IMR-90 (cell line): ENCODE data around the gene IHH. TPM values are rescaled to one million over a fixed set of nuclear protein-coding genes. Genes with fewer than 3 reads are reported as not detected.

Experiments used
- ATAC-seq: fragments of 200-7000 bp; cut with Tn5 transposase; 2 replicates; pipeline ENCODE4 v1.9.1; 2020; ENCODE audit warnings: low read depth, mild to moderate bottlenecking, moderate library complexity
- BruUV-seq: library from RNA; stranded (reverse); fragments of 400-500 nt; replicated peaks from 2 replicates; lab custom pipeline; 2021; lab: Mats Ljungman, UMichigan
- CTCF ChIA-PET: fragments of 300-600 bp; formaldehyde crosslinking; extraction: SDS; loops from one replicate; lab custom pipeline; 2021; ENCODE audit warnings: antibody characterized with exemption; lab: Yijun Ruan, JAX
- POLR2A ChIA-PET: fragments of 300-600 bp; sonication (Branson Sonifier 250); formaldehyde crosslinking; loops from one replicate; lab custom pipeline; 2022; ENCODE audit warnings: antibody characterized with exemption; ENCODE audit not compliant: unreplicated experiment; lab: Charles Lee
- DNase-seq: peaks from one replicate; pipeline ENCODE4 v3.0.0; 2013
- H2AFZ ChIP-seq: replicated peaks from 2 replicates; pipeline ENCODE3; 2013; ENCODE audit warnings: low read length, mild to moderate bottlenecking; ENCODE audit not compliant: poor library complexity
- H2AK5ac ChIP-seq: 2 replicates; pipeline ENCODE4 v1.6.1; 2013; ENCODE audit warnings: low read depth, low read length, inconsistent platforms
- H2AK9ac ChIP-seq: replicated peaks from 2 replicates; pipeline ENCODE3; 2013; ENCODE audit warnings: mild to moderate bottlenecking, low read depth, low read length, moderate library complexity; ENCODE audit not compliant: poor library complexity
- H2BK120ac ChIP-seq: 2 replicates; pipeline ENCODE4 v1.6.1; 2013; ENCODE audit warnings: low read depth, low read length, inconsistent platforms
- H2BK15ac ChIP-seq: 3 replicates; pipeline ENCODE4 v1.6.1; 2013; ENCODE audit warnings: low read depth, low read length, inconsistent platforms
- H2BK20ac ChIP-seq: 2 replicates; pipeline ENCODE4 v1.6.1; 2013; ENCODE audit warnings: low read depth, mild to moderate bottlenecking, inconsistent platforms, low read length, moderate library complexity
- H2BK5ac ChIP-seq: 2 replicates; pipeline ENCODE4 v1.6.1; 2013; ENCODE audit warnings: mild to moderate bottlenecking, low read depth, low read length, inconsistent platforms; ENCODE audit not compliant: poor library complexity, severe bottlenecking
- H3K14ac ChIP-seq: replicated peaks from 2 replicates; pipeline ENCODE4 v1.6.1; 2013; ENCODE audit warnings: low read depth, low read length, inconsistent platforms
- H3K18ac ChIP-seq: 2 replicates; pipeline ENCODE4 v1.6.1; 2013; ENCODE audit warnings: low read depth, low read length, control low read depth
- H3K23ac ChIP-seq: 2 replicates; pipeline ENCODE4 v1.6.1; 2013; ENCODE audit warnings: low read depth, low read length, inconsistent platforms
- H3K27ac ChIP-seq: 2 replicates; pipeline ENCODE4 v1.5.1; 2013; ENCODE audit warnings: mild to moderate bottlenecking, control low read depth, low read length; ENCODE audit not compliant: insufficient read depth
- H3K27me3 ChIP-seq: 2 replicates; pipeline ENCODE4 v1.6.1; 2013; ENCODE audit warnings: low read length; ENCODE audit not compliant: control insufficient read depth, insufficient read depth
- H3K36me3 ChIP-seq: 2 replicates; pipeline ENCODE4 v1.6.1; 2013; ENCODE audit warnings: low read length, mixed read lengths; ENCODE audit not compliant: control insufficient read depth, insufficient read depth
- H3K4ac ChIP-seq: 2 replicates; pipeline ENCODE4 v1.6.1; 2013; ENCODE audit warnings: low read depth, low read length, inconsistent platforms
- H3K4me1 ChIP-seq: 2 replicates; pipeline ENCODE4 v1.6.1; 2013; ENCODE audit warnings: low read length, mixed read lengths; ENCODE audit not compliant: control insufficient read depth, insufficient read depth
- H3K4me2 ChIP-seq: 2 replicates; pipeline ENCODE4 v1.6.1; 2013; ENCODE audit warnings: low read depth, mild to moderate bottlenecking, control low read depth, low read length, moderate library complexity
- H3K4me3 ChIP-seq: 2 replicates; pipeline ENCODE4 v1.5.1; 2013; ENCODE audit warnings: low read depth, mild to moderate bottlenecking, control low read depth, low read length, moderate library complexity; ENCODE audit not compliant: insufficient read depth
- H3K56ac ChIP-seq: 2 replicates; pipeline ENCODE4 v1.6.1; 2013; ENCODE audit warnings: low read length, inconsistent platforms; ENCODE audit not compliant: insufficient read depth; ENCODE audit errors: extremely low read depth
- H3K79me1 ChIP-seq, 2 experiments: 2 replicates each; pipeline ENCODE4 v1.6.1; 2013; ENCODE audit warnings: low read length in 2 of 2, inconsistent platforms in 1 of 2, low read depth in 1 of 2
- H3K9ac ChIP-seq: 2 replicates; pipeline ENCODE4 v1.6.1; 2013; ENCODE audit warnings: low read depth, low read length, control low read depth
- H3K9me1 ChIP-seq: 2 replicates; pipeline ENCODE4 v1.6.1; 2013; ENCODE audit warnings: low read length, inconsistent platforms; ENCODE audit not compliant: insufficient read depth
- H3K9me3 ChIP-seq: 2 replicates; pipeline ENCODE4 v1.6.1; 2013; ENCODE audit warnings: low read length; ENCODE audit not compliant: control insufficient read depth, insufficient read depth
- H4K20me1 ChIP-seq: 2 replicates; pipeline ENCODE4 v1.6.1; 2013; ENCODE audit warnings: low read length, inconsistent platforms; ENCODE audit not compliant: insufficient read depth
- H4K5ac ChIP-seq: 2 replicates; pipeline ENCODE4 v1.6.1; 2013; ENCODE audit warnings: mild to moderate bottlenecking, low read depth, low read length, control low read depth
- H4K8ac ChIP-seq, 2 experiments: 2 replicates each; pipeline ENCODE4 v1.6.1; 2013; ENCODE audit warnings: low read depth in 2 of 2, low read length in 2 of 2, control low read depth in 1 of 2, inconsistent platforms in 1 of 2
- H4K91ac ChIP-seq: 2 replicates; pipeline ENCODE4 v1.6.1; 2013; ENCODE audit warnings: low read depth, low read length, inconsistent platforms; ENCODE audit not compliant: insufficient read depth
- BHLHE40 ChIP-seq: fragments of 150-350 bp; IDR thresholded peaks from 2 replicates; pipeline ENCODE4 v1.6.1; 2016; ENCODE audit warnings: mild to moderate bottlenecking, low read depth, low read length
- FOS ChIP-seq: fragments of 150-350 bp; IDR thresholded peaks from 2 replicates; pipeline ENCODE4 v1.6.1; 2016; ENCODE audit warnings: low read depth, low read length
- WGBS, 2 experiments: methylation state at CpG; one replicate each; pipeline versions ENCODE4 v1.1.5 to v1.1.7; 2013; ENCODE audit warnings: missing lambda C conversion rate in 2 of 2; ENCODE audit not compliant: insufficient read length in 1 of 2; ENCODE audit errors: extremely low coverage in 2 of 2; 5-methylcytosine and 5-hydroxymethylcytosine counted together
- dilution Hi-C: fragments of 300-500 bp; cut with HindIII; formaldehyde crosslinking; loops from one replicate; pipeline ENCODE4 v1.14.3; 2018; ENCODE audit warnings: low sequenced_read_pairs; ENCODE audit not compliant: unreplicated experiment
- in situ Hi-C: fragments of 300-500 bp; cut with MboI; formaldehyde crosslinking; loops from 3 replicates; pipeline ENCODE4 v1.14.3; 2019; ENCODE audit warnings: low sequenced_read_pairs, inconsistent platforms, mixed read lengths
- intact Hi-C: fragments of 100-400 bp; cut with micrococcal nuclease; formaldehyde crosslinking; loops from 2 replicates; pipeline ENCODE4 v1.10.0; 2022
- polyA plus RNA-seq, 3 experiments: library from polyadenylated mRNA; depleted of rRNA; stranded (reverse); fragments of >200 nt; gene quantifications; 2 replicates each; pipeline ENCODE4 v1.2.3, GENCODE V29; 2012; ENCODE audit warnings: low replicate concordance in 1 of 3
- total RNA-seq: library from RNA; depleted of rRNA; stranded (reverse); fragments of >200 nt; gene quantifications from 2 replicates; pipeline ENCODE4 v1.2.3, GENCODE V29; 2012

Gene IHH
- total and polyA plus RNA-seq, 2 of the 4 experiments (the other 2 are of a cell fraction), result not detected

GRCh38 chr2:219027511-219028055 is 33.1 kb downstream of the IHH start:
- no TSS peak for BruUV-seq
- WGBS, 2 experiments, result 82% methylated on average over 14 of the region's 22 CpGs; no CpG with 5 or more reads in 1 of the 2 experiments
- no peaks in the 10 kb centered on the region for H3K9me3 ChIP-seq
- no peak overlapping the region for H4K91ac ChIP-seq
- no peak overlapping the region for H2AK5ac ChIP-seq
- H2BK15ac ChIP-seq, result no peak overlapping the region
- no peak overlapping the region for H3K27ac ChIP-seq
- H4K8ac ChIP-seq, result no peak overlapping the region
- no peaks in the 10 kb centered on the region for H3K4me1 ChIP-seq
- no peak overlapping the region for H3K23ac ChIP-seq
- no peak overlapping the region for H3K4me2 ChIP-seq
- DNase-seq, result no peak
- H3K27me3 ChIP-seq, result peaks cover 61% of the 10 kb centered on the region
- H4K20me1 ChIP-seq, result 0 out of 2 replicates have a peak, but pooled peaks cover 8% of the 10 kb centered on the region
- in situ Hi-C loops (loop anchor here (5.0 kb wide), 1 partner anchor 125 kb away; no protein-coding TSS in a partner anchor), intact Hi-C loops (no loop called here), dilution Hi-C loops (no loop called here)
- no peak overlapping the region for H3K56ac ChIP-seq
- H3K9me1 ChIP-seq, result no peaks in the 10 kb centered on the region
- no peak overlapping the region for H2BK5ac ChIP-seq
- H2AK9ac ChIP-seq, result no peak overlapping the region
- H4K5ac ChIP-seq, result no peak overlapping the region
- H3K18ac ChIP-seq, result no peak overlapping the region
- H2BK120ac ChIP-seq, result no peak overlapping the region
- no peak for TF ChIP-seq FOS
- no peak for TF ChIP-seq BHLHE40
- H2BK20ac ChIP-seq, result no peak overlapping the region
- CTCF ChIA-PET, result no interaction called here
- H3K4me3 ChIP-seq, result no peak overlapping the region
- POLR2A ChIA-PET, result interaction anchor here (0.6 kb wide), 1 partner anchor 360 kb away, joined by 5 read pairs; no protein-coding TSS in a partner anchor
- no peaks in the 10 kb centered on the region for H3K79me1 ChIP-seq
- no peak overlapping the region for H3K9ac ChIP-seq
- H3K14ac ChIP-seq, result no peak overlapping the region
- no peak overlapping the region for H3K4ac ChIP-seq
- no peak overlapping the region for H2AFZ ChIP-seq
- no peak for ATAC-seq
- no peaks in the 10 kb centered on the region for H3K36me3 ChIP-seq
